ENCODE results near the gene KIAA0513.

The KIAA0513 gene

GRCh38 chr16:85003076-85003475 is 24.5 kb upstream of the KIAA0513 start:
- no peaks in the 10 kb centered on the region for H3K9me3 ChIP-seq
- H3K4me3 ChIP-seq (ENCODE audit: low read depth, low read length): no peak overlapping the region
- peaks cover 2% of the 10 kb centered on the region; the same call in 1 of the 2 replicates for H3K4me1 ChIP-seq
- TF ChIP-seq, protein P1, sequence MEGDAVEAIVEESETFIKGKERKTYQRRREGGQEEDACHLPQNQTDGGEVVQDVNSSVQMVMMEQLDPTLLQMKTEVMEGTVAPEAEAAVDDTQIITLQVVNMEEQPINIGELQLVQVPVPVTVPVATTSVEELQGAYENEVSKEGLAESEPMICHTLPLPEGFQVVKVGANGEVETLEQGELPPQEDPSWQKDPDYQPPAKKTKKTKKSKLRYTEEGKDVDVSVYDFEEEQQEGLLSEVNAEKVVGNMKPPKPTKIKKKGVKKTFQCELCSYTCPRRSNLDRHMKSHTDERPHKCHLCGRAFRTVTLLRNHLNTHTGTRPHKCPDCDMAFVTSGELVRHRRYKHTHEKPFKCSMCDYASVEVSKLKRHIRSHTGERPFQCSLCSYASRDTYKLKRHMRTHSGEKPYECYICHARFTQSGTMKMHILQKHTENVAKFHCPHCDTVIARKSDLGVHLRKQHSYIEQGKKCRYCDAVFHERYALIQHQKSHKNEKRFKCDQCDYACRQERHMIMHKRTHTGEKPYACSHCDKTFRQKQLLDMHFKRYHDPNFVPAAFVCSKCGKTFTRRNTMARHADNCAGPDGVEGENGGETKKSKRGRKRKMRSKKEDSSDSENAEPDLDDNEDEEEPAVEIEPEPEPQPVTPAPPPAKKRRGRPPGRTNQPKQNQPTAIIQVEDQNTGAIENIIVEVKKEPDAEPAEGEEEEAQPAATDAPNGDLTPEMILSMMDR (IDR thresholded peaks at IDR 0.05; ENCODE audit: low read depth, low read length): no peak
- H3K36me3 ChIP-seq: peaks cover 25% of the 10 kb centered on the region
- no peak for DNase-seq
- no peaks in the 10 kb centered on the region for H3K27me3 ChIP-seq

DNA sequence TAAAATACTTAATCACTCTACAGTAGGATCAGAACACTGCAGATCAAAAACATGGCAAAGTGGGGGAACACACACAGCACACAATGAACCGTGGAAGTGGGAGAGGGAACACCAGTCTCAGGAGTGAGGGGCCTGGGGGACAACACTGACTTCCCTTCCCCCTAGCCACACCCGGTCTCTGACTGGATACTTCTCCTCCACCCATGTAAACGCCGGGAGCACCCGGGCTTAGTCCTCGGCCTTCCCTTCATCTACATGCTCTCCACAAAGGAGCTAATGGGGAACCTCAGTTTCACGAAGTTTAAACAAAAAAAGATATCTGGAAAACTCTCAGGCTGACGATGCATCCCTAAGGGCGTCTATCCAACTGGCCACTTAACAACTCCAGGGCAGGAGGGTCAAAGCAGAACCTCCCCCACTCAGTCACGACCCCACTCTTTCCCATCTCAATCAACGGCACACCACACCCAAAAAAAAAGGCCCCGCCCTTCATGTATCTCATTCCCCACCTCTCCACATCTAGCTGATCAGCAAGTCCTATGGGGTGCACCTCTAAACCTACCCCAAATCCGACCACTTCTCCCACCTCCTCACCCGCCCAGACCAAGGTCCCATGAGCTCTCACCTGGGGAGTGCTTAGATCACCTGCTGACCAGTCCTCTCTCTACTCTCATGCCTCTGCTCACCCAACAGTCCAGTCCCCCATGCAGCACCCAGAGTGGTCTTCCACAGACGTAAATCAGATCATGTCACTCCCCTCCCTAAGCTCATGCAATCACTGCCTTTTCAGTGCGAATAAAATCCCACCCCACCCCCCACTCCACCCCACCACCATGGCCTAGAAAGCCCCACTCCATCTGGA is 23.6 kb upstream of the KIAA0513 start:
- H3K4me1 ChIP-seq: peaks cover 2% of the 10 kb centered on the region; the same call in 1 of the 2 replicates
- DNase-seq: no peak
- peaks cover 25% of the 10 kb centered on the region for H3K36me3 ChIP-seq
- no peaks in the 10 kb centered on the region for H3K9me3 ChIP-seq
- no peak overlapping the region for H3K4me3 ChIP-seq (ENCODE audit: low read depth, low read length)
- TF ChIP-seq, protein P1 (IDR thresholded peaks at IDR 0.05; ENCODE audit: low read depth, low read length): no peak
- H3K27me3 ChIP-seq: no peaks in the 10 kb centered on the region

DNA sequence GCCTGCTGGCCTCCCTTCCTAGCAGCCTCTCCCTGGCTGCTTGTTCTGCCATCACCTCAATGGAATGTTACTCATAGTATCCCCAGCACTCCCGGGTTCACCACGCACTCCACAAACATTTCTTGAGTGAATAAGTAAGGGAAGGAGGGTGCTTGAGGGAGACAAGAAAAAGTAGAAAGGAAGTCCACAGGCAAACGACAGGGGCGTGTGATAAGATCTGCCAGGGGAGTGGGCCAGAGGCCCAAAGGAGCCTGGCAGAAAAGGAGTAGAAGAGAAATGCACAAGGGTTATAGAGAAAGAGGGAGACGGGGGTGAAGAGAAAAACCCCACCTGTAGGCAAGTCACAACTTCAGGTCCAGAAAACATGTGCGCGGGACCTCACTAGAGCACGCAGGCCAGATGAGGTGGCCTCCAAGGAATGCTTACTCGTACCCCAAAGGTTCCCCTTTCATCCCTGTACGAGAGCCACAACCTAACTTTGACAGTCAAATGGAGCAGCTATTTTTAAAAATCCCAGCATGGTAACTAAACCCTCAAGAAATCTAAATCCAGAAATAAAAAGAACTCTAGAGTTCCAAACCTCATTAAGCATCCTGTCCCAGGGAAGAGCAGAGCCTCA is 22.9 kb upstream of the KIAA0513 start:
- no peaks in the 10 kb centered on the region for H3K9me3 ChIP-seq
- H3K27me3 ChIP-seq: no peaks in the 10 kb centered on the region
- no peak overlapping the region for H3K4me3 ChIP-seq (ENCODE audit: low read depth, low read length)
- DNase-seq: no peak
- peaks cover 2% of the 10 kb centered on the region; the same call in 1 of the 2 replicates for H3K4me1 ChIP-seq
- H3K36me3 ChIP-seq: peaks cover 24% of the 10 kb centered on the region
- TF ChIP-seq, protein P1 (IDR thresholded peaks at IDR 0.05; ENCODE audit: low read depth, low read length): no peak

DNA sequence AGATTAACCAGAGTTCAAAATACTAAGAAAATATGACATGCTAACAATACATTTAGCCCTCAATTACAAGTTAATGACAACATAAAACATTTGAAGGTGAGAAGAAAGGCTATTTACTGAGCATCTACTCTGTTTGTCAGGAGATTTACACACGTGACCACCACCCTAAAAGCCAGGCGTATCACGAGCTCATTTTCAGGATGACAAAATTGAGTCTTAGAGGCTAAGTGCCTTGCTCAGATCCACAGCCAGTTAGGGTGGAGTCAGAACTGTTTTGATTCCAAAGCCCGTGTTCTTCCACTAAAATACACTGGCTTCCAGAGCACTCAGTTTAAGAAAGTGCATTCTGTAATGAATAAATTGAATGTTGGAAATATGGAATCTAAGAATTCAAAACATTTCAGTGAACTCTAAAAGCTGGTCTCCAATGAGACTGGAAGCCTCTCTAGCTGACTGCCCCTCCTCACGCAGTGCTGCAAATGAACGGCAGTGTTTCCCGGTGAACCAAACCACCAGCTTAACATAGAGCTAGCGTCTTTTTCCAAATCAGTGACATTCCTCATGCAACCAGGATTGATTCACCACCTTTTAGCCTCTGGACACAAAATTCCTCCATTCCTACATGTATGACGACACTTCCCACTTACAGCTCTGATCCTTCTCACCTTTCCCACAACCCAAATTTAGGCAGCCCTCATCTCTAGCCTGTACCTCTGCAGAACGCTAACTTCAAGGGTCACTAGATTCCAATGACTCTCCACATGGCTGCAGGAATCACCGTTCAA is 22.1 kb upstream of the KIAA0513 start:
- DNase-seq: no peak
- Histone ChIP-seq H3K9me3 (no peaks in the 10 kb centered on the region), H3K4me3 (ENCODE audit: low read depth, low read length) (no peak overlapping the region), H3K27me3 (no peaks in the 10 kb centered on the region), H3K36me3 (peaks cover 16% of the 10 kb centered on the region), H3K4me1 (peaks cover 2% of the 10 kb centered on the region; the same call in 1 of the 2 replicates)
- TF ChIP-seq, protein P1 (IDR thresholded peaks at IDR 0.05; ENCODE audit: low read depth, low read length): no peak

DNA sequence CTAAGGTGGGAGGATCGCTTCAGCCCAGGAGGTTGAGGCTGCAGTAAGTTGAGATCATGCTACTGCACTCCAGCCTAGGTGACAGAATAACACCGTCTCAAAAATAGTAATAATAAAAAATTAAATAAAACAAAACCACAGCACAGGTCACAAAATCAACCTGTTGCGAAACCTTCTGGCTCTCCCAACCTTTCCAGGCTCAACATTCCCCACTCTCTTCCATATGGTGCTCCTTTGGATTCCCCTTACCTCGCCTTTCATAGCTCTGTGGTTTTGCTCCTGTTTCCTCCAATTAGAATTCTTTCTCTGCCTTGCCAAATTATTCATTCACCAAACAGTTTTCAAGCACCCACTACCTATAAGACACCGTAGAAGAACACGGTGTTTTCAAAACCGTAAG is 21.0 kb upstream of the KIAA0513 start:
- no peak for DNase-seq
- Histone ChIP-seq H3K4me3 (ENCODE audit: low read depth, low read length) (no peak overlapping the region), H3K27me3 (peaks cover 2% of the 10 kb centered on the region; the same call in 1 of the 2 replicates)

More for the DNA sequence above, 21.0 kb upstream of the KIAA0513 start:
- no peaks in the 10 kb centered on the region for H3K9me3 ChIP-seq
- TF ChIP-seq, protein P1 (IDR thresholded peaks at IDR 0.05; ENCODE audit: low read depth, low read length): no peak
- peaks cover 9% of the 10 kb centered on the region for H3K36me3 ChIP-seq
- peaks cover 2% of the 10 kb centered on the region; the same call in 1 of the 2 replicates for H3K4me1 ChIP-seq
